ENCODE results near the gene SAMD10.
"Not testable (repeated sequence)": the region's sequence is repeated elsewhere in the genome, so short reads cannot be mapped to it uniquely, and the experiment has no call there.

SAMD10 gene

DNA sequence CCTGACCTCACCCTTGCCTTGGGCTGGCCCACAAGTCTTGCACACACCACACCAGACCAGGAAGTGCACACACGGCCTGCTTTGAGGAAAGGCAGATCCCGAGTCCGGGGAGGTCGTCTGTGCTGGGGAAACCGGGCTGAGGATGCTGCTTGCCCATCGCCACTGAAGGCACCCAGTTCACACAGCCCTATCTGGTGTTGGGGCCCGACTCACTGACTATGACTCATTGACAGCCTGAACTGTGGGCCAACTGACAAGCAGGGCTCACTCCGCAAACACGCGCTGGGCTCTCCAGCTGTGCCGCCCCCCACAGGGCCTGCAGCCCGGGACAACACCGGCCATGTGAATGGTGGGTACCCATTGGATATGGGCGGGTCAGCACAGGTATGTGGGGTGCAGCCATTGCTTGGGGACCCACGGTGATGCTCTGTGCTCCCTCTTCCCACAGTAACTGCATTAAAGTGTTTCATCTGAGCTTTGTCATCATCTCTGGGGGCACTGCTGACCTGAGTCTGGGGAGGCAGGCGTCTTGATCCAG lies 1.6 kb downstream of the SAMD10 start:
- Mint-ChIP-seq H3K27me3 (no peaks in the 10 kb centered on the region), H3K4me3 (peak overlapping the region; percentile 94), H3K36me3 (peaks cover 20% of the 10 kb centered on the region), H3K4me1 (peaks cover 43% of the 10 kb centered on the region), H3K27ac (peak overlapping the region; percentile 72), H3K9me3 (no peaks in the 10 kb centered on the region)
- DNase-seq (ENCODE audit: low spot score in 2 of 2), result peak in 1 of 2 donors; percentile 18
- ATAC-seq (ENCODE audit: low read depth), result no peak

DNA sequence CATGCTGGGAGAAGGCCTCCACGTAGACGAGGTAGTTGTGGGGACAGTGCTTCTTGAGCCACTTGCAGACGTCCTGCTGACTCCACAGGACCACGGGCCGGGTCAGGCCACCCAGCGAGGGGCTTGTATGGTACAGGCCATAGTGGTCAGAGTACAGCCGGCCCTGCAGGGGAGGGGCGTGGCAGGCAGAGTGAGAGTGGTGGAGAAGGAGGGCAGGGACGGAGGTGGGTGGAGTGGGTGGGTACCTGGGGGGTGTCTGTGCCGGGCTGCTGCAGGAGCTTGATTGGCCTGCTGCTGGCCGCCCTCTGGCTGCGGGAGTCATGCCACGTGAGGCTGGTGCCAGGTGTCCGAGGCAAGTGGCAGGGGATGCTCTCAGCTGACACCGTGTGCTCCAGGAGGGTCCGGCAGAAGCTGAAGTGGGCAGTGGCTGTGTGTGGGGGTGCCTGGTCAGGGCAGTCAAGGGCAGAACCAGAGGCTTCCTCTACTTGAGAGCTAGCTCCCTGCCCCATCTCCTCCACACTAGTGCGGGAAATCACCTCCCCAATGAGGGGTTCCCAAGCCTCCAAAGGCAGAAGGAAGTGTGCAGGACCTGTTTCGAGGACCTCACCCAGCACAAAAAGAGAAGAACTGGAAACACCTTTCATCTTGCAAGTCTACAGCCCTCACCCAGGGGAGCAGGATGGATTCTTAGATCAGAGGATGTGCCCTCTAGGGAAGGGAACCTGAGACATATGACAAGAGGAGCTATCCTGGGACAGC lies 2.3 kb downstream of the SAMD10 start:
- Mint-ChIP-seq H3K4me1 (peaks cover 37% of the 10 kb centered on the region), H3K36me3 (peaks cover 15% of the 10 kb centered on the region), H3K27ac (peak overlapping the region; percentile 72), H3K27me3 (no peaks in the 10 kb centered on the region), H3K9me3 (no peaks in the 10 kb centered on the region), H3K4me3 (peak overlapping the region; percentile 59)
- DNase-seq (ENCODE audit: low spot score in 2 of 2), result peak in 1 of 2 donors; percentile 13
- ATAC-seq (ENCODE audit: low read depth), result no peak

DNA sequence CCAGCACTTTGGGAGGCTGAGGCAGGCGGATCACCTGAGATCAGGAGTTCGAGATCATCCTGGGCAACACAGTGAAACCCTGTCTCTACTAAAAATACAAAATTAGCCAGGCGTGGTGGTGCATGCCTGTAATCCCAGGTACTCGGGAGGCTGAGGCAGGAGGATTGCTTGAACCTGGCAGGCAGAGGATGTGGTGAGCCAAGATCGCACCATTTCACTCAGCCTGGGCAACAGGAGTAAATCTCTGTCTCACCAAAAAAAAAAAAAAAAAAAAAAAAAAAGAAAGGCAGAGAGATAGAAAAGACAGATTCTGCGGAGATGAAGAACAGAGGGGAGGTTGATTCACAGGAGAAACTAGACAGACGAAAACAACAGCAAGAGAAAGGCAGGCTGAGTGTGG lies 2.9 kb downstream of the SAMD10 start:
- not testable (repeated sequence) for ATAC-seq (ENCODE audit: low read depth); DNase-seq (ENCODE audit: low spot score in 2 of 2); H3K9me3 Mint-ChIP-seq; H3K27ac Mint-ChIP-seq; H3K27me3 Mint-ChIP-seq
- Mint-ChIP-seq H3K36me3 (peaks cover 12% of the 10 kb centered on the region), H3K4me3 (peak overlapping the region; percentile 59), H3K4me1 (peaks cover 33% of the 10 kb centered on the region)

GRCh38 chr20:63974402-63975200 lies 4.8 kb downstream of the SAMD10 start:
- DNase-seq (ENCODE audit: low spot score in 2 of 2), result peak in 1 of 2 donors; percentile 11
- H3K36me3 Mint-ChIP-seq, result peaks cover 12% of the 10 kb centered on the region
- H3K4me3 Mint-ChIP-seq, result no peak overlapping the region
- peaks cover 26% of the 10 kb centered on the region for H3K4me1 Mint-ChIP-seq
- H3K9me3 Mint-ChIP-seq, result no peaks in the 10 kb centered on the region
- peaks cover 4% of the 10 kb centered on the region for H3K27me3 Mint-ChIP-seq
- no peak overlapping the region for H3K27ac Mint-ChIP-seq
- ATAC-seq (ENCODE audit: low read depth), result no peak

DNA sequence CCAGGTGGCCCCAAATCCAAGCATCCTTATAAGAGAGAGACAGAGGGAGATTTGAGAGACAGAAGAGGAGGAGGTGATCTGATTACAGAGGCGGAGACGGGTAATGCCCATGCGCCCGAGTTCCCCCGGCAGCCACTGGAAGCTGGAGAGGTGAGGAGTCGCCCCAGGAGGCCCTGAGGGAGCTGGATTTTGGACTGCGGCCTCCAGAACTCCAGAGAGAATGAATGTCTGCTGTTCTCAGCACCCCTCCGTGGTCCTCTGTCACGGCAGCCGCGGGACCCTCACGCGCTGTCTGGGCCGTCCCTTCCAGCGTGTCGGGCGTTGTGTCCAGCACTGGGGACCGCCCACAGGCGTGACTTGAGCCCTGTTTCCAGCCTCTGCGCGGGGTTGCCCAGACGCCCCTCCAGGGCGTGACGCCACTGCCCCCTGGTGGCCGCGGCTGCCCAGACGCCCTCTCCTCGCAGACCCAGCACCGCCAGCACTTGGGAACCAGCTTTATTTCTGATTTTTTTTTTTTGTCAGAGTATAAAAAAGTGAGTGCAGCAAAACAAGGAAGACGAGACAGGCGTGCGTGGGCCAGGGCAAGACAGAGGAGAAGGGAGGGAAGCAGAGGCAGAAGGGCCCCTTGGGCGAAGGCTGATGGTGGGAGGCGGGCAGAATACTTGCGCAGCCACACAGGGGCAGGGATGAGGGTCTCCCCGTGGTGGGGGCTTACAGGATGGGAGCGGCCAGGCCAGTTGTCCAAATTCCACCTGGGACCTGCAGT lies 5.6 kb downstream of the SAMD10 start:
- Mint-ChIP-seq H3K36me3 (peaks cover 12% of the 10 kb centered on the region), H3K27me3 (peaks cover 4% of the 10 kb centered on the region), H3K27ac (no peak overlapping the region), H3K4me3 (no peak overlapping the region), H3K9me3 (no peaks in the 10 kb centered on the region), H3K4me1 (peaks cover 27% of the 10 kb centered on the region)
- DNase-seq (ENCODE audit: low spot score in 2 of 2), result peak; percentile 86 to 95
- ATAC-seq (ENCODE audit: low read depth), result peak; percentile 76

GRCh38 chr20:63973160-63973479 lies 6.3 kb downstream of the SAMD10 start:
- Mint-ChIP-seq H3K4me3 (no peak overlapping the region), H3K4me1 (peaks cover 27% of the 10 kb centered on the region), H3K9me3 (no peaks in the 10 kb centered on the region), H3K36me3 (peaks cover 12% of the 10 kb centered on the region), H3K27ac (no peak overlapping the region), H3K27me3 (peaks cover 4% of the 10 kb centered on the region)
- ATAC-seq (ENCODE audit: low read depth) (no peak), DNase-seq (ENCODE audit: low spot score in 2 of 2) (no peak)

GRCh38 chr20:63972312-63973159 lies 6.9 kb downstream of the SAMD10 start:
- ATAC-seq (ENCODE audit: low read depth), result no peak
- Mint-ChIP-seq H3K9me3 (no peaks in the 10 kb centered on the region), H3K4me3 (no peak overlapping the region), H3K4me1 (peaks cover 25% of the 10 kb centered on the region), H3K27me3 (peaks cover 4% of the 10 kb centered on the region), H3K36me3 (peaks cover 12% of the 10 kb centered on the region), H3K27ac (no peak overlapping the region)
- peak in 1 of 2 donors; percentile 11 for DNase-seq (ENCODE audit: low spot score in 2 of 2)

- not testable (repeated sequence) for H3K27ac Mint-ChIP-seq
These were observed 7.5 kb downstream of the SAMD10 start for GRCh38 chr20:63971960-63972311.

DNA sequence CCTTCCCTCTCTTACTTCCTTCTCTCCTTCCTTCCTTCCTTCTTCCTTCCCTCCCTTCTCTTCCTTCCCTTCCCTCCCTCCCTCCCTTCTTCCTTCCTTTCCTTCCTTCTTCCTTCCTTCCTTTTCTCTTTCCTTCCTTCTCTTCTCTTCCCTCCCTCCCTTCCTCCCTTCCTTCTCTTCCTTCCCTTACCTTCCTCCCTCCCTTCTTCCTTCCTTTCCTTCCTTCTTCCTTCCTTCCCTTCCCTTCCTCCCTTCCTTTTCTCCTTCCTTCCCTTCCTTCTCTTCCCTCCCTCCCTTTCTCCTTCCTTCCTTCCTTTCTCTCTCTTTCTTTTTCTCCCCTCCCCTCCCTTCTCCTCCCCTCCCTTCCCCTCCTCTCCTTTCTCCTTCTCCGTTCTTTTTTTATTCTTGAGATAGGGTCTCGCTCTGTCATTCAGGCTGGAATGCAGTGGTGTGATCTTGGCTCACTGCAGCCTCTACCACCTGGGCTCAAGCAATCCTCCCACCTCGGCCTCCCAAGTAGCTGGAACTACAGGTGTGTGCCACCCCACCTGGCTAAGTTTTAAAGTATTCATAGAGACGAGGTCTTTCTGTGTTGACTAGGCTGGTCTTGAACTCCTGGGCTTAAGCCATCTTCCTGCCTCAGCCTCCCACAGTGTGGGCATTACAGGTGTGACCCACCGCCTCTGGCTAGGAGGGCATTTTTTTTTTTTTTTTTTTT lies 8.6 kb downstream of the SAMD10 start:
- Mint-ChIP-seq H3K9me3 (peaks cover 3% of the 10 kb centered on the region), H3K27ac (peak overlapping the region; percentile 84), H3K27me3 (peaks cover 4% of the 10 kb centered on the region), H3K4me3 (peak overlapping the region; percentile 83), H3K4me1 (peaks cover 16% of the 10 kb centered on the region), H3K36me3 (peaks cover 8% of the 10 kb centered on the region)
- DNase-seq (ENCODE audit: low spot score in 2 of 2) (no peak), ATAC-seq (ENCODE audit: low read depth) (no peak)

More at GRCh38 chr20:63971960-63972311, 7.5 kb downstream of the SAMD10 start:
- peaks cover 24% of the 10 kb centered on the region for H3K4me1 Mint-ChIP-seq
- H3K4me3 Mint-ChIP-seq; H3K9me3 Mint-ChIP-seq; H3K27me3 Mint-ChIP-seq; ATAC-seq (ENCODE audit: low read depth); DNase-seq (ENCODE audit: low spot score in 2 of 2): not testable (repeated sequence)
- H3K36me3 Mint-ChIP-seq, result peaks cover 12% of the 10 kb centered on the region

DNA sequence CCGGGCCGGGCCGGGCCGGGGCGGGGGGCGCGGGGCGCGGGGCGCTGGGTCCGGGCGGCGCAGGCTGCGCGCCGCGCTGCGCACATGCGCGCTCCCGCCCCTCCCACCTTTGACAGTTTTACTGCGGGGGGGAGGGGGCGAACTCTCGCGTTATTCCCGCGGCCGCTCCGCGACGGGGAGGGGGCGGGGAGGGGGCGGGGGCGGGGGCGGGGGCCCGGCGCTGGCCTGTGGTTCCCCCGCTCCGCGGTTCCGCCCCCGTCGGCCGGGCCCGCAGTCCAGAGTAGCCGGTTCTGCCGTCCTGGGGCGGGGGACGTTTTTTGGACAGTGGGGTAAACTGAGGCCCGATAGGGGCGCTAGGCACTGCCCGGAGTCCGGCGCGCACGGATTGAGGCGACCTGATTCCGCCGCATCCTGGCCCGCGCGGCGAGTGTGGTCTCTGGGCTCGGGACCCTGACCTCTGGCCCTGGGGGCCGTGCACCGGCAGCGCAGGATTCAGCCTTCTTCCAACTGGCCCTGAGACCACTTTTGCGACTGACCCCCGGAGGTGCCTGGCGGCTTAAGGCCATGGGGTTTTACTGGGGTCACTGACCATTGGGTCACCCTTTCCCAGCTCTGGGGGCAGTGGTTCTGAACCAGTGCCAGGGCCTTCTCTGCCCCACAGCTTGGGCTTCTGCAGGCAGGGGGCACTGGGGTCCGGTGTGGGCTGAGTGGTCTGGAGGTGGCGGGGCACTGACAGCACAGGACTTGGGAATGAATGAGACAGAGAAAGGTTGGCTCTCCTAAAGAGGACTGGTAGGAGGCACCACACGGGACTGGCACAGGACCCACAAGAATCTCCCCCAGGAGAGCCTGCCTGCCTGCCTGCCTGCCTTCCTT lies 9.4 kb downstream of the SAMD10 start, which contains the start of gene ZNF512B:
TSS of gene ZNF512B (minus strand) at position 93 of the 876 bp plus-strand sequence. CDS start 1,980 bp downstream, outside the sequence.
- ATAC-seq (ENCODE audit: low read depth) (peak; percentile 52), DNase-seq (ENCODE audit: low spot score in 2 of 2) (peak in 1 of 2 donors; percentile 21)
- H3K36me3 Mint-ChIP-seq, result peaks cover 10% of the 10 kb centered on the region
- peak within 1 kb of the TSS; percentile 83 for H3K4me3 Mint-ChIP-seq
- peak within 1 kb of the TSS; percentile 84 for H3K27ac Mint-ChIP-seq
- peaks cover 4% of the 10 kb centered on the region for H3K27me3 Mint-ChIP-seq
- H3K4me1 Mint-ChIP-seq, result peaks cover 16% of the 10 kb centered on the region
- H3K9me3 Mint-ChIP-seq, result peaks cover 3% of the 10 kb centered on the region

DNA sequence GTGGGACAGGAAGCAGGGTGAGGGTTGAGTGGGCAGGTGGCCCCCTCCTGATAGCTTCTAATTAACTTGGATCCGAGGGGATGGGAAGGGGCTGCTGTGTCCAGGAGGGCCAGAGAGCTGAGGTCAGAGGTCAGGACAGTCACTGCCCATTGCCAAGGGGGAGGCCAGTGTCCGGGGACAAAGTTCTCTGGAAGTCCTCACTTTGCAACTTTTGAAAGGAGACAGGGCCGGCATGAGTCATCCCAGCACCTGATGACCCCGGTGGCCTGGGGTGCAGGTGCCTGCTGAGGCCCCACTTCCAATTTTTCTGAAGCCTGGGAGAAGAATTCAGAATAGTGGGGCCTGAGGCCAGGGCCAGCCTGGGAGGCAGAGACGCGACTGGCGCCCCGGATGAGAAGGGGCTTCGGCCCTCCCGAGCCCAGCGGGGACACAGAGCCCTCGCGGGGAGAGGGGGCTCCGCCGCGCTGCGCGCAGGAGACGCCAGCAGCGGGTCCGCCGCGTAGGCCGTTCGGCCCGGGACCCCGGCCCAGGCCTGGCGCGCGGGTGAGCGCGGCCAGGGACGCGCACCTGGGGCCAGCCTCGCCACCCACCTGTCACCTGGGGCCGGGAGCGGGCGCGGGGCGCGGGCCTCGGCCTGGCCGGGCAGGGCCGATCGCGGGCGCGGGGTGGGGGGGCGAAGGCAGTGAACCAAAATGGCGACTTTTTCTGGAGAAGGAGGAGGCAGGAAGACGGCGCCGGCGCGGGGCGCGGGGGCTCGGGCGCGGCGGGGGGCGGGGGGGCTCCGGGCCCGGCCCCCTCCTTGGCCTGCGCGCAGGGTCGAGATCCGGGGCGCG lies 10.3 kb downstream of the SAMD10 start:
- DNase-seq (ENCODE audit: low spot score in 2 of 2), result no peak
- Mint-ChIP-seq H3K4me3 (peak overlapping the region; percentile 83), H3K4me1 (peaks cover 16% of the 10 kb centered on the region), H3K27ac (peak overlapping the region; percentile 53), H3K36me3 (peaks cover 8% of the 10 kb centered on the region), H3K9me3 (peaks cover 3% of the 10 kb centered on the region), H3K27me3 (peaks cover 4% of the 10 kb centered on the region)
- peak; percentile 35 for ATAC-seq (ENCODE audit: low read depth)
